ENCODE data around the gene KDSR.

Gene KDSR

GRCh38 chr18:63367053-63367953 is at the start of gene KDSR:
Gene KDSR, minus strand, starts transcription at chr18:63367206. Its CDS starts 88 bp downstream, at chr18:63367118.
- DNase-seq, result peak; percentile 97

GRCh38 chr18:63412953-63413352 is 45.9 kb upstream of the KDSR start:
- DNase-seq, result no peak

- DNase-seq, result no peak
Measured at GRCh38 chr18:63410792-63411191, 43.8 kb upstream of the KDSR start.

GRCh38 chr18:63409301-63409700 is 42.3 kb upstream of the KDSR start:
- DNase-seq, result no peak

- no peak for DNase-seq
Measured at GRCh38 chr18:63407734-63408133, 40.7 kb upstream of the KDSR start.

- DNase-seq, result no peak
Measured at GRCh38 chr18:63405986-63406385, 39.0 kb upstream of the KDSR start.

GRCh38 chr18:63402246-63403162 is 35.5 kb upstream of the KDSR start:
- DNase-seq, result no peak

GRCh38 chr18:63399300-63399699 is 32.3 kb upstream of the KDSR start:
- no peak for DNase-seq

- no peak for DNase-seq
Measured at GRCh38 chr18:63397349-63397748, 30.3 kb upstream of the KDSR start.

- no peak for DNase-seq
Measured at GRCh38 chr18:63395503-63395902, 28.5 kb upstream of the KDSR start.

GRCh38 chr18:63394954-63395353 is 27.9 kb upstream of the KDSR start:
- no peak for DNase-seq

- no peak for DNase-seq
Measured at GRCh38 chr18:63387861-63388260, 20.9 kb upstream of the KDSR start.

GRCh38 chr18:63382843-63383242 is 15.8 kb upstream of the KDSR start:
- DNase-seq, result no peak

GRCh38 chr18:63379639-63379962 is 12.6 kb upstream of the KDSR start:
- DNase-seq, result no peak

- DNase-seq, result peak; percentile 32
Measured at GRCh38 chr18:63378919-63379638, 12.1 kb upstream of the KDSR start.

GRCh38 chr18:63377275-63377980 is 10.4 kb upstream of the KDSR start:
- no peak for DNase-seq

GRCh38 chr18:63376538-63376937 is 9.5 kb upstream of the KDSR start:
- DNase-seq, result peak; percentile 31

- no peak for DNase-seq
Measured at GRCh38 chr18:63374540-63374939, 7.5 kb upstream of the KDSR start.

GRCh38 chr18:63373161-63373560 is 6.2 kb upstream of the KDSR start:
- DNase-seq, result no peak

GRCh38 chr18:63368611-63369010 is 1.6 kb upstream of the KDSR start:
- DNase-seq, result no peak

- peak; percentile 66 for DNase-seq
Measured at GRCh38 chr18:63366213-63367052, 573 bp downstream of the KDSR start.

- no peak for DNase-seq
Measured at GRCh38 chr18:63365876-63366212, 1.2 kb downstream of the KDSR start.
